Measurements from ENCODE around the gene LHFPL5. TPM values are rescaled to one million over a fixed set of nuclear protein-coding genes. Genes with fewer than 3 reads are reported as not detected.

LHFPL5 gene
- total RNA-seq, 1 donor from 2014 or later, result not detected

- intact Hi-C loops (cut with micrococcal nuclease), result no loop called here
- Mint-ChIP-seq H3K27me3 (peaks cover 9% of the 10 kb centered on the region), H3K36me3 (ENCODE audit: low read depth) (no peaks in the 10 kb centered on the region), H3K27ac (no peak overlapping the region), H3K4me1 (peaks cover 13% of the 10 kb centered on the region), H3K9me3 (no peaks in the 10 kb centered on the region), H3K4me3 (no peak overlapping the region)
- TF ChIP-seq CTCF (IDR thresholded peaks at IDR 0.05), result no peak
- DNase-seq (no peak), ATAC-seq (ENCODE audit: low read depth) (no peak)
- CTCF ChIA-PET, result no interaction called here
- POLR2A ChIA-PET, result no interaction called here
Measured at GRCh38 chr6:35778437-35778836, 26.7 kb upstream of the LHFPL5 start.

GRCh38 chr6:35780719-35781118 is 24.4 kb upstream of the LHFPL5 start, which contains the start of gene CLPSL1:
Gene CLPSL1, plus strand, starts transcription at chr6:35781019. Its CDS starts 92 bp downstream, at chr6:35781111.
- CTCF ChIA-PET, result interaction anchor here (0.6 kb wide), 1 partner anchor 119 kb away, joined by 3 read pairs; no protein-coding TSS in a partner anchor
- TF ChIP-seq CTCF (IDR thresholded peaks at IDR 0.05), result no peak
- intact Hi-C loops (cut with micrococcal nuclease), result no loop called here
- Mint-ChIP-seq H3K36me3 (ENCODE audit: low read depth) (no peaks in the 10 kb centered on the region), H3K4me1 (peaks cover 11% of the 10 kb centered on the region), H3K27ac (no peak within 1 kb of the TSS), H3K9me3 (no peaks in the 10 kb centered on the region), H3K27me3 (peaks cover 13% of the 10 kb centered on the region), H3K4me3 (no peak within 1 kb of the TSS)
- DNase-seq (no peak), ATAC-seq (ENCODE audit: low read depth) (no peak)
- POLR2A ChIA-PET, result no interaction called here

GRCh38 chr6:35781290-35781689 is 23.9 kb upstream of the LHFPL5 start:
- POLR2A ChIA-PET, result no interaction called here
- TF ChIP-seq CTCF (IDR thresholded peaks at IDR 0.05), result no peak
- no peak overlapping the region for H3K27ac Mint-ChIP-seq
- ATAC-seq (ENCODE audit: low read depth), result no peak
- H3K36me3 Mint-ChIP-seq (ENCODE audit: low read depth), result no peaks in the 10 kb centered on the region
- peaks cover 15% of the 10 kb centered on the region for H3K27me3 Mint-ChIP-seq
- no peaks in the 10 kb centered on the region for H3K9me3 Mint-ChIP-seq
- intact Hi-C loops (cut with micrococcal nuclease), result no loop called here
- CTCF ChIA-PET, result interaction anchor here (0.6 kb wide), 1 partner anchor 120 kb away, joined by 3 read pairs; no protein-coding TSS in a partner anchor
- peaks cover 10% of the 10 kb centered on the region for H3K4me1 Mint-ChIP-seq
- no peak for DNase-seq
- H3K4me3 Mint-ChIP-seq, result no peak overlapping the region

- peaks cover 3% of the 10 kb centered on the region for H3K4me1 Mint-ChIP-seq
- H3K9me3 Mint-ChIP-seq, result no peaks in the 10 kb centered on the region
- CTCF ChIA-PET, result no interaction called here
- no peaks in the 10 kb centered on the region for H3K36me3 Mint-ChIP-seq (ENCODE audit: low read depth)
- H3K27me3 Mint-ChIP-seq, result peaks cover 22% of the 10 kb centered on the region
- DNase-seq, result no peak
- no peak for ATAC-seq (ENCODE audit: low read depth)
- TF ChIP-seq CTCF (IDR thresholded peaks at IDR 0.05), result no peak
- POLR2A ChIA-PET, result no interaction called here
- no peak overlapping the region for H3K27ac Mint-ChIP-seq
- intact Hi-C loops (cut with micrococcal nuclease), result no loop called here
- H3K4me3 Mint-ChIP-seq, result no peak overlapping the region
Measured at GRCh38 chr6:35782424-35782823, 22.7 kb upstream of the LHFPL5 start.

GRCh38 chr6:35784200-35784599 is 21.0 kb upstream of the LHFPL5 start:
- Mint-ChIP-seq H3K27ac (no peak overlapping the region), H3K36me3 (ENCODE audit: low read depth) (no peaks in the 10 kb centered on the region), H3K4me1 (no peaks in the 10 kb centered on the region), H3K4me3 (no peak overlapping the region), H3K27me3 (peaks cover 35% of the 10 kb centered on the region), H3K9me3 (no peaks in the 10 kb centered on the region)
- ATAC-seq (ENCODE audit: low read depth) (no peak), DNase-seq (no peak)
- no peak for TF ChIP-seq CTCF (IDR thresholded peaks at IDR 0.05)
- ChIA-PET POLR2A (no interaction called here), CTCF (no interaction called here)
- intact Hi-C loops (cut with micrococcal nuclease), result no loop called here
